Body of pancreas (tissue), 4 donors: Measurements from ENCODE around the gene ARIH1.

Experiments used
- CTCF ChIP-seq, 7 experiments: fragments of 450-650 bp in 4 of 7; fragments of 200-600 bp in 3 of 7; sonication (generic) in 3 of 7; IDR thresholded peaks; one replicate each; pipeline ENCODE4 v1.5.1; 2016 to 2019; ENCODE audit warnings: antibody characterized with exemption in 7 of 7
- POLR2A ChIP-seq, 3 donors: fragments of 450-650 bp; IDR thresholded peaks; one replicate each; pipeline ENCODE4 v1.6.1; 2016; ENCODE audit warnings: antibody characterized with exemption in 3 of 3, mild to moderate bottlenecking in 2 of 3

DNA sequence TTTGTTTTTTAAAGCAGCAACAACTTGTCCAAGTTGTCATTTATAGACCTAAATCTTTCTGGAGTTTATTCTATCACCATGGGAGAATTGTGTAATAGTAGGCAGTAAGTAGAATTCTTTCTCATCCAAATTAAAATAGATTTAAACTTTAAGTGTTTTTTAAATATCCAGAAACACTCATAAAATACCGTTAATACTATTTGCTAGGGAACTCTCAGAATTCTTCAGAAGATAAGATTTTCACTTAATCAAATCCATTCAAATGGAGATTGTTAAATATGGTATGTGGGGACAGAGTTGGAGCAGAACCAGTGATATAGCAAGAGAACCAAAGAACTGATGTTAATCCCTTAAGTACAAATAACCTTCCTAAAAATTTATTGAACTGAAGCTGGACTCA, 71.0 kb downstream of the ARIH1 start:
- no peak for TF ChIP-seq POLR2A (IDR thresholded peaks at IDR 0.05)
- no peak for TF ChIP-seq CTCF (IDR thresholded peaks at IDR 0.05)
